Measurements from ENCODE around the gene DIO2. TPM values are rescaled to one million over a fixed set of nuclear protein-coding genes. Genes with fewer than 3 reads are reported as not detected.

The DIO2 gene
- total and polyA plus RNA-seq, 9 of the 15 experiments (the other 6 are each of a cell fraction or from before 2014, with no cell fraction given), result not detected

- Histone ChIP-seq H3K9me1 (ENCODE audit: control insufficient read depth, insufficient read depth, low read length) (no peaks in the 10 kb centered on the region), H3K9ac (ENCODE audit: insufficient read depth in 1 of 2, low read depth in 2 of 2, low read length in 2 of 2) (no peak overlapping the region), H3K4me1 (replicated peaks in 1 of 2; ENCODE audit: control insufficient read depth in 2 of 2, insufficient read depth in 2 of 2, low read length in 2 of 2) (no peaks in the 10 kb centered on the region), H3K9me3 (replicated peaks; ENCODE audit: control insufficient read depth, insufficient read depth, low read depth, low read length) (no peaks in the 10 kb centered on the region), H3K36me3 (ENCODE audit: control insufficient read depth, insufficient read depth, low read length) (no peaks in the 10 kb centered on the region), H3K27ac (ENCODE audit: extremely low read depth, low read depth, low read length) (no peak overlapping the region), H3K4me2 (ENCODE audit: insufficient read depth, low read length) (no peak overlapping the region), H3K27me3 (ENCODE audit: control insufficient read depth in 2 of 2, insufficient read depth in 2 of 2, low read length in 2 of 2) (no peaks in the 10 kb centered on the region), H3K4me3 (no peak overlapping the region), H2AFZ (ENCODE audit: low read depth, low read length) (no peak overlapping the region), H3K79me2 (ENCODE audit: control insufficient read depth, insufficient read depth, low read length) (no peaks in the 10 kb centered on the region), H4K20me1 (replicated peaks; ENCODE audit: control insufficient read depth, insufficient read depth, low read length) (no peaks in the 10 kb centered on the region)
- intact Hi-C loops (cut with micrococcal nuclease), result no loop called here
- no peak for ATAC-seq
- no peak for FAIRE-seq
- DNase-seq (ENCODE audit: extremely low read depth in 1 of 4, low spot score in 3 of 4), result no peak
- 0% methylated on average over 3 of the region's 3 CpGs for WGBS (ENCODE audit: insufficient coverage, low coverage, missing lambda C conversion rate)
- BruUV-seq (replicated peaks), result no TSS peak
- TF ChIP-seq ZBTB26 (CRISPR knock-in tag; IDR thresholded peaks at IDR 0.05) (no peak), RBM22 (IDR thresholded peaks at IDR 0.05; ENCODE audit: low read depth, low read length, poor library complexity, severe bottlenecking) (no peak), SIX5 (IDR thresholded peaks at IDR 0.05; ENCODE audit: borderline replicate concordance in 1 of 2, insufficient read depth in 1 of 2, low read depth in 1 of 2, low read length in 2 of 2) (no peak), ZFP36 (IDR thresholded peaks at IDR 0.05; ENCODE audit: low read depth, low read length, partially characterized antibody) (peak; percentile 74), HEY1 (CRISPR knock-in tag; IDR thresholded peaks at IDR 0.05; ENCODE audit: borderline replicate concordance) (no peak)
- in situ Hi-C loops (cut with MboI), result no loop called here
- ChIA-PET CTCF (ENCODE audit: low intra/inter-chr PET ratio) (no interaction called here), POLR2A (no interaction called here)
These were observed 25.8 kb upstream of the DIO2 start for GRCh38 chr14:80237143-80237542.
